Heart right ventricle (tissue), 16 donors: ENCODE results near the gene LEP. TPM values are rescaled to one million over a fixed set of nuclear protein-coding genes. Genes with fewer than 3 reads are reported as not detected.

Experiments
- ATAC-seq, 8 donors: fragments of 200-7000 bp; cut with Tn5 transposase; one replicate each; pipeline ENCODE4 v1.9.1; 2020; ENCODE audit warnings: mild to moderate bottlenecking in 8 of 8, moderate library complexity in 8 of 8, moderate number of reproducible peaks in 1 of 8
- DNase-seq, 2 donors: peaks; one replicate each; pipeline ENCODE4 v3.0.0-alpha.2; 2020
- H3K27ac ChIP-seq, 10 donors: fragments of 200-600 bp; sonication (generic) in 2 of 10; one replicate each; pipeline versions ENCODE4 v1.5.0 to v1.8.0; 2020 to 2022; ENCODE audit warnings: mild to moderate bottlenecking in 3 of 10
- H3K27me3 ChIP-seq, 7 donors: fragments of 200-600 bp; one replicate each; pipeline ENCODE4 v1.8.0; 2021 to 2022; ENCODE audit warnings: mild to moderate bottlenecking in 2 of 7
- H3K36me3 ChIP-seq, 9 donors: fragments of 200-600 bp; sonication (generic) in 1 of 9; one replicate each; pipeline versions ENCODE4 v1.5.0 to v1.8.0; 2020 to 2022; ENCODE audit warnings: mild to moderate bottlenecking in 2 of 9
- H3K4me1 ChIP-seq, 9 donors: fragments of 200-600 bp; sonication (generic) in 1 of 9; one replicate each; pipeline versions ENCODE4 v1.5.0 to v1.8.0; 2020 to 2022; ENCODE audit warnings: mild to moderate bottlenecking in 4 of 9
- H3K4me3 ChIP-seq, 10 donors: fragments of 200-600 bp; sonication (generic) in 2 of 10; one replicate each; pipeline versions ENCODE4 v1.5.0 to v1.8.0; 2020 to 2022; ENCODE audit warnings: mild to moderate bottlenecking in 7 of 10, moderate library complexity in 2 of 10
- H3K9me3 ChIP-seq, 11 donors: fragments of 200-600 bp in 10 of 11; sonication (generic) in 2 of 11; one replicate each; pipeline versions ENCODE4 v1.5.0 to v1.8.0; 2013 to 2022; ENCODE audit warnings: mild to moderate bottlenecking in 2 of 11, control low read depth in 1 of 11, moderate library complexity in 1 of 11
- CTCF ChIP-seq, 9 donors: fragments of 200-600 bp; sonication (generic) in 2 of 9; IDR thresholded peaks; one replicate each; pipeline versions ENCODE4 v1.5.0 to v1.8.0; 2021 to 2022; ENCODE audit warnings: antibody characterized with exemption in 9 of 9, mild to moderate bottlenecking in 5 of 9, moderate library complexity in 1 of 9
- WGBS, 2 donors: extraction: QIAGEN DNeasy Blood & Tissue Kit; methylation state at CpG; one replicate each; pipeline ENCODE4 v1.1.7; 2013; ENCODE audit warnings: inconsistent platforms in 1 of 2; 5-methylcytosine and 5-hydroxymethylcytosine counted together
- intact Hi-C, 10 donors: fragments of 100-400 bp; cut with DNase I; formaldehyde crosslinking; loops; one replicate each; pipeline versions ENCODE4 v1.11.1 to v1.14.2; 2022
- polyA plus RNA-seq, 2 donors: library from polyadenylated mRNA; stranded (reverse); fragments of 200-250 nt; gene quantifications; one replicate each; pipeline ENCODE4 v1.2.3, GENCODE V29; 2013
- total RNA-seq, 10 donors: library from RNA; stranded (reverse); fragmentation: NEBNext Ultra II Directional in 3 of 10; extraction: Animal tissue kit (Norgen Biotek cat#: 25700) in 3 of 10; gene quantifications; one replicate each; pipeline versions ENCODE4 v1.2.1 to v1.2.4, GENCODE V29; 2021 to 2023
- donor health status: Arrhythmogenic right ventricular cardiomyopathy.
- donor health status: ischemic (EF 13 %, LVEDD 7.1; RV severe dilation, severe dysfunction).
- donor health status: healthy with polysubstance abuse.
- donor health status: DM: no; HTN: yes; CAD: no.
- donor health status: DM: no; HTN: no; CAD: no.
- donor health status: ischemic (EF 25% LVEDD 6.9; RV normal size, moderate dysfunction).
- donor health status: ischemic (EF 25% LVEDD 5.7; RV mildly dilated, moderate dysfunction).
- donor health status: healthy.
- donor health status: DM: yes; HTN: yes; CAD: no.
- donor health status: Ischemic cardiomyopathy.
- donor health status: ischemic (EF 35%, LVEDD 5.7; RV mildly dilated, moderate dysfunction).
- donor health status: nonischemic (EF 11% LVEDD 7.7; RV severe dilation, severe dysfunction).
- donor health status: DM: yes; HTN: yes; CAD: no.
- donor health status: PGD.
- donor health status: ischemic (EF 29% LVEDD 5.4; RV normal size, mild dysfunction).
- donor health status: nonischemic (EF 23%, LVEDD 6.1; RV moderate dilation, normal function).

LEP gene
- total and polyA plus RNA-seq, 12 donors = 0.10 to 5.0 (median 0.52) TPM; not detected in 2

DNA sequence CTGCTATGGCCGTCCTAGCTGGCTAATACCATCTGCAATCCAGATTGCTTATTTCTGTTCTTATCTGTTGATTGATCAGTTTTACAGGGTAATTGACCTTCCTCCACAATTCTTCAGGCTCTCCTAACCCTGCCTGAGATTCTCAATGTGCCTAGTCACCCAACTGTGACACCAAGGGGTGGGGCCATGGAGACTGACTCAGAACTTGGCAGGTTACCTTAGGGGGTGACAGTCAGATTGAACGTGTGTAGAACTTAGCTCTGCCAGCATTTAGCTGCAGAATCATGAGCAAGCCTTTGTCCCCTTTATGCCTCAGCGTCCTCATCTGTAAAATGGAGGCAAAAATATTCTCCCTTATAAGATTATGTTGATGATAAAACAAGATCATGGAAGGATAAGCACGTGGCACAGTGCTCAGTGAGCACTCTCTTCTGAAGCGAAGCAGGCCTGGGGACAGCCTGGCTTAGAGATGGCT lies 19.1 kb upstream of the LEP start:
- TF ChIP-seq CTCF (IDR thresholded peaks at IDR 0.05) = no peak
- intact Hi-C loops = no loop called here
- no peak for DNase-seq
- Histone ChIP-seq H3K27ac (no peak overlapping the region), H3K9me3 (no peaks in the 10 kb centered on the region), H3K4me1 (peaks cover 0 to 27% (median 0%) of the 10 kb centered on the region in 9 donors), H3K36me3 (no peaks in the 10 kb centered on the region), H3K4me3 (no peak overlapping the region), H3K27me3 (peaks cover 0 to 53% (median 43%) of the 10 kb centered on the region in 7 donors)
- WGBS, 2 donors = 60 to 62% methylated on average over 5 of the region's 5 CpGs
- peak in 1 of 8 donors; percentile 55 for ATAC-seq

DNA sequence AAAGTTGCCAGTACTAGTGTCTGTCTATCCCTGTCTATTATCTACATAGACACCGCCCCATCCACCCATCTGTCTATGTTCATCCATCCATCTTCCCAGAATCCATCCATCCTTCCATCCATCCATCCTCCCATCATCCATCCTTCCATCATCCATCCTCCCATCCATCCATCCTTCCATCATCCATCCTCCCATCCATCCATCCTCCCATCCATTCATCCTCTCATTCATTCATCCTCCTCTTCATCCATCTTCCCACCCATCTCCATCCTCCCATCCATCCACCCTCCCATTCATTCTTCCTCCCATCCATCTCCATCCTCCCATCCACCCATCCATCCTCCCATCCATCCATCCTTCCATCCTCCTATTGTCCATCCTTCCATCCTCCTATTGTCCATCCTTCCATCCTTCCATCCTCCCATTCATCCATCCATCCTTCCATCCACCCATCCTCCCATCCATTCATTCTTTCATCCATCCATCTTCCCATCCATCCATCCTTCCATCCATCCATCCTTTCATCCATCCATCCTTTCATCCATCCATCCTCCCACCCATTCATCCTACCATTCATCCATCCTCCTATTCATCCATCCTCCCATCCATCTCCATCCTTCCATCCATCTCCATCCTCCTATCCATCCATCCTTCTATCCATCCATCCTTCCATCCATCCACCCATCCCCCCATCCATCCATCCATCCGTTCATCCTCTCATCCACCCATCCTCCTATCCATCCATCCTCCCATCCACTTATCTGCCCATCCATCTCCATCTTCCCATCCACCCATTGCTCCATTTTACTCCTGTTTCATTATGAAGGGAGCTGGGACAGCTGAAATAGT lies 14.7 kb upstream of the LEP start:
- DNase-seq (no peak), ATAC-seq (no peak)
- 88 to 93% methylated on average over 2 of the region's 2 CpGs for WGBS, 2 donors
- no peak overlapping the region for H3K4me3 ChIP-seq
- H3K4me1 ChIP-seq = peaks cover 0 to 13% (median 0%) of the 10 kb centered on the region in 9 donors
- intact Hi-C loops = no loop called here
- TF ChIP-seq CTCF (IDR thresholded peaks at IDR 0.05) = no peak
- H3K9me3 ChIP-seq = no peaks in the 10 kb centered on the region
- H3K27ac ChIP-seq = no peak overlapping the region
- H3K27me3 ChIP-seq = peaks cover 0 to 76% (median 52%) of the 10 kb centered on the region in 7 donors
- no peaks in the 10 kb centered on the region for H3K36me3 ChIP-seq

DNA sequence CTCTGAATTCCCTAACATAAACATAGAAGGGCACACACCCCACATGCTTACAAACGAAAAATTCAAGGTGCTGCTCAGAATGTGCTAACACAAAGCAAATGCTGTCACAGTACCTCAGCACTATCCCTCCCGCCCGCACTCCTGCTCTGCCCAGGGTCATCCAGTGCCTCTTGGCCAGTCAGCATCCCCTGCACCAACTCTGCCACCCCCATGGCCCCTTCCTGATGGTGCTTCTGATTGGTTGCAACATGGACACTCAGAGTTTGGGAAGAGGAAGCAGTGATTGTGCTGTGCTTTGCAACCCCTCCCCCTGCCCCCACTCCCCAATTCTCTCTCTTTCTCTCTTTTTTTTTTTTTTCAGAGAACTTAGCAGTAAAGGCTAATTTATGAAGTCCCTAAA lies 13.8 kb upstream of the LEP start:
- ATAC-seq = no peak
- no peak for TF ChIP-seq CTCF (IDR thresholded peaks at IDR 0.05)

DNA sequence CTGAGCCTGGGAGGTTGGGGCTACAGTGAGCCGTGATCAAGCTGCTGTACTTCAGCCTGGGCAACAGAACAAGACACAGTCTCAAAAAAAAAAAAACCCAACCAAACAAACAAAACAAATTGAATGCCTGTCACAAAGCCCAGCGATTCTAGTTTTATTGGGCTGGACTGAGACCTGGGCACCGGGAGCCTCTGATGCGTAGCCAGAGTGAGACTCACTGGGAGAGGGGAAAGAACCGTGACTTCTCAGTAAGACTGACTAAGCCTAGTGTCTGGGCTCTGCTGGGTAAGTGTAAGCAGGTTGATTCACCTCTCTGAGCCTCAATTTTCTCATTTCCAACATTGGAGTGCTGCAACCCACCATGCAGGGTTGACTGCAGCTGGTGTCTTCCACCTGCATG lies 10.1 kb upstream of the LEP start:
- no peak overlapping the region for H3K4me3 ChIP-seq
- 91 to 93% methylated on average over 5 of the region's 5 CpGs for WGBS, 2 donors
- H3K4me1 ChIP-seq = peaks cover 0 to 3% (median 0%) of the 10 kb centered on the region in 9 donors
- no peak overlapping the region for H3K27ac ChIP-seq
- TF ChIP-seq CTCF (IDR thresholded peaks at IDR 0.05) = no peak
- ATAC-seq = no peak
- intact Hi-C loops = no loop called here
- H3K9me3 ChIP-seq = no peaks in the 10 kb centered on the region
- H3K36me3 ChIP-seq = no peaks in the 10 kb centered on the region
- no peak for DNase-seq
- peaks cover 0 to 79% (median 38%) of the 10 kb centered on the region in 7 donors for H3K27me3 ChIP-seq

More for the DNA sequence above, 13.8 kb upstream of the LEP start:
- intact Hi-C loops = no loop called here
- H3K27me3 ChIP-seq = peaks cover 0 to 75% (median 49%) of the 10 kb centered on the region in 7 donors
- peaks cover 0 to 6% (median 0%) of the 10 kb centered on the region in 9 donors for H3K4me1 ChIP-seq
- no peak for DNase-seq
- no peak overlapping the region for H3K4me3 ChIP-seq
- H3K9me3 ChIP-seq = no peaks in the 10 kb centered on the region
- no peaks in the 10 kb centered on the region for H3K36me3 ChIP-seq
- no peak overlapping the region for H3K27ac ChIP-seq
- WGBS, 2 donors = 71 to 75% methylated on average over 3 of the region's 3 CpGs
